Neural cell (in vitro differentiated cells): Measurements from ENCODE around the gene TMSB15C. TPM values are rescaled to one million over a fixed set of nuclear protein-coding genes. Genes with fewer than 3 reads are reported as not detected.

Source experiments
- H2AFZ ChIP-seq: fragments of 200-600, 300-800 bp; sonication (generic), shearing (Covaris generic); 2 replicates; pipeline ENCODE4 v1.6.0; 2014; ENCODE audit warnings: low read depth, mild to moderate bottlenecking, antibody characterized with exemption, low read length, moderate library complexity
- H3F3A ChIP-seq: fragments of 200-600 bp; shearing (Covaris generic); 2 replicates; pipeline ENCODE4 v1.6.1; 2016; ENCODE audit warnings: mild to moderate bottlenecking, moderate library complexity, mixed read lengths, antibody characterized with exemption, low read length; ENCODE audit not compliant: insufficient read depth, poor library complexity, severe bottlenecking
- H3K27ac ChIP-seq: fragments of 200-600, 300-800 bp; sonication (generic), shearing (Covaris generic); 2 replicates; pipeline ENCODE4 v1.5.1; 2014; ENCODE audit warnings: mild to moderate bottlenecking, low read length, moderate library complexity
- H3K27me3 ChIP-seq: fragments of 300-800, 200-600 bp; sonication (generic), shearing (Covaris generic); 2 replicates; pipeline ENCODE4 v1.6.0; 2014; ENCODE audit warnings: mild to moderate bottlenecking, low read depth, low read length, moderate library complexity; ENCODE audit not compliant: insufficient read depth
- H3K36me3 ChIP-seq: fragments of 300-800, 200-600 bp; sonication (generic), shearing (Covaris generic); 2 replicates; pipeline ENCODE4 v1.5.1; 2014; ENCODE audit warnings: mild to moderate bottlenecking, antibody characterized with exemption, low read length, moderate library complexity; ENCODE audit not compliant: insufficient read depth
- H3K4me2 ChIP-seq: fragments of 300-800, 200-600 bp; sonication (generic), shearing (Covaris generic); 2 replicates; pipeline ENCODE4 v1.6.0; 2014; ENCODE audit warnings: mild to moderate bottlenecking, low read length
- H3K4me3 ChIP-seq: fragments of 300-800, 200-600 bp; sonication (generic), shearing (Covaris generic); 2 replicates; pipeline ENCODE4 v1.5.1; 2014; ENCODE audit warnings: mild to moderate bottlenecking, low read length, moderate library complexity
- H3K79me2 ChIP-seq: fragments of 200-600 bp; shearing (Covaris generic); replicated peaks from 2 replicates; pipeline ENCODE4 v1.6.0; 2014; ENCODE audit warnings: mild to moderate bottlenecking, low read length, moderate library complexity; ENCODE audit not compliant: insufficient read depth
- H3K9ac ChIP-seq: fragments of 300-800, 200-600 bp; sonication (generic), shearing (Covaris generic); 2 replicates; pipeline ENCODE4 v1.6.1; 2016; ENCODE audit warnings: mild to moderate bottlenecking, low read length, mixed read lengths
- H3K9me2 ChIP-seq: fragments of 200-600 bp; shearing (Covaris generic); 2 replicates; pipeline ENCODE4 v1.6.1; 2016; ENCODE audit warnings: mild to moderate bottlenecking, low read length, mixed read lengths; ENCODE audit not compliant: insufficient read depth
- H3K9me3 ChIP-seq: fragments of 200-600, 300-800 bp; sonication (generic), shearing (Covaris generic); 2 replicates; pipeline ENCODE4 v1.6.1; 2016; ENCODE audit warnings: mild to moderate bottlenecking, mixed run types, low read length, moderate library complexity, mixed read lengths
- H4K20me1 ChIP-seq: fragments of 200-600 bp; shearing (Covaris generic); 2 replicates; pipeline ENCODE4 v1.6.1; 2016; ENCODE audit warnings: mild to moderate bottlenecking, mixed run types; ENCODE audit not compliant: insufficient read depth
- CTCF ChIP-seq: fragments of 450-650 bp; IDR thresholded peaks from 2 replicates; pipeline ENCODE4 v1.5.1; 2014; ENCODE audit warnings: antibody characterized with exemption, mild to moderate bottlenecking, moderate library complexity; ENCODE audit not compliant: poor library complexity, severe bottlenecking
- EP300 ChIP-seq: fragments of 450-650 bp; conservative IDR thresholded peaks from 2 replicates; pipeline ENCODE4 v1.6.1; 2014; ENCODE audit warnings: antibody characterized with exemption, mild to moderate bottlenecking, moderate library complexity; ENCODE audit not compliant: poor library complexity, severe bottlenecking
- EZH2 ChIP-seq: fragments of 200-600, 300-800 bp; shearing (Covaris generic), sonication (generic); IDR thresholded peaks from 2 replicates; pipeline ENCODE4 v1.6.1; 2014; ENCODE audit warnings: antibody characterized with exemption, low read length, borderline replicate concordance, mild to moderate bottlenecking; ENCODE audit not compliant: insufficient read depth, poor library complexity, severe bottlenecking
- MXI1 ChIP-seq: fragments of 450-650 bp; conservative IDR thresholded peaks from 2 replicates; pipeline ENCODE4 v1.6.1; 2014; ENCODE audit warnings: antibody characterized with exemption, mild to moderate bottlenecking; ENCODE audit not compliant: poor library complexity, severe bottlenecking
- POLR2AphosphoS5 ChIP-seq: IDR thresholded peaks from 2 replicates; pipeline ENCODE4 v1.6.1; 2012
- RAD21 ChIP-seq: fragments of 450-650 bp; conservative IDR thresholded peaks from 2 replicates; pipeline ENCODE4 v1.6.1; 2014; ENCODE audit warnings: antibody characterized with exemption, mild to moderate bottlenecking, moderate library complexity
- REST ChIP-seq: IDR thresholded peaks from 2 replicates; pipeline ENCODE4 v1.6.1; 2012; ENCODE audit warnings: borderline replicate concordance
- SMC3 ChIP-seq: fragments of 450-650 bp; conservative IDR thresholded peaks from 2 replicates; pipeline ENCODE4 v1.6.1; 2014; ENCODE audit warnings: antibody characterized with exemption, mild to moderate bottlenecking, moderate library complexity; ENCODE audit not compliant: poor library complexity
- TAF1 ChIP-seq: IDR thresholded peaks from 2 replicates; pipeline ENCODE4 v1.6.1; 2012; ENCODE audit warnings: low read depth
- polyA plus RNA-seq: library from polyadenylated mRNA; depleted of rRNA; stranded (reverse); fragments of >200 nt; gene quantifications from 2 replicates; pipeline ENCODE4 v1.2.3, GENCODE V29; 2014

TMSB15C gene
- polyA plus RNA-seq, 1 donor from 2014 or later, result 53.2 TPM

GRCh38 chrX:104047171-104047570, 28.9 kb downstream of the TMSB15C start:
- Histone ChIP-seq H3K9me2 (no peaks in the 10 kb centered on the region), H2AFZ (no peak overlapping the region)
- no peak for TF ChIP-seq POLR2AphosphoS5

GRCh38 chrX:104045642-104046041, 30.4 kb downstream of the TMSB15C start:
- Histone ChIP-seq H3F3A (no peaks in the 10 kb centered on the region), H3K9me2 (no peaks in the 10 kb centered on the region), H3K4me3 (no peak overlapping the region), H3K9ac (no peak overlapping the region), H2AFZ (no peak overlapping the region), H3K9me3 (no peaks in the 10 kb centered on the region), H3K27ac (no peak overlapping the region), H3K27me3 (no peaks in the 10 kb centered on the region), H3K4me2 (no peak overlapping the region), H4K20me1 (no peaks in the 10 kb centered on the region), H3K79me2 (no peaks in the 10 kb centered on the region), H3K36me3 (no peaks in the 10 kb centered on the region)
- TF ChIP-seq SMC3 (no peak), EP300 (no peak), TAF1 (no peak), CTCF (no peak), EZH2 (no peak), MXI1 (no peak), RAD21 (no peak), REST (no peak), POLR2AphosphoS5 (no peak)

More at GRCh38 chrX:104047171-104047570, 28.9 kb downstream of the TMSB15C start:
- H3K4me3 ChIP-seq, result no peak overlapping the region
- no peak overlapping the region for H3K27ac ChIP-seq
- H4K20me1 ChIP-seq, result no peaks in the 10 kb centered on the region
- no peak overlapping the region for H3K4me2 ChIP-seq
- H3K36me3 ChIP-seq, result no peaks in the 10 kb centered on the region
- H3K79me2 ChIP-seq, result no peaks in the 10 kb centered on the region
- no peak overlapping the region for H3K9ac ChIP-seq
- H3F3A ChIP-seq, result no peaks in the 10 kb centered on the region
- H3K27me3 ChIP-seq, result no peaks in the 10 kb centered on the region
- H3K9me3 ChIP-seq, result no peaks in the 10 kb centered on the region

- no peaks in the 10 kb centered on the region for H4K20me1 ChIP-seq
- no peak for TF ChIP-seq MXI1
- TF ChIP-seq SMC3, result no peak
- no peak for TF ChIP-seq TAF1
- TF ChIP-seq POLR2AphosphoS5, result no peak
- TF ChIP-seq CTCF, result no peak
- no peak for TF ChIP-seq RAD21
- no peak for TF ChIP-seq EP300
- no peaks in the 10 kb centered on the region for H3K79me2 ChIP-seq
- no peak overlapping the region for H3K9ac ChIP-seq
- no peak overlapping the region for H3K27ac ChIP-seq
- H3F3A ChIP-seq, result no peaks in the 10 kb centered on the region
- H3K36me3 ChIP-seq, result no peaks in the 10 kb centered on the region
- no peak overlapping the region for H3K4me3 ChIP-seq
- no peaks in the 10 kb centered on the region for H3K9me3 ChIP-seq
- no peaks in the 10 kb centered on the region for H3K27me3 ChIP-seq
- no peak overlapping the region for H3K4me2 ChIP-seq
- no peaks in the 10 kb centered on the region for H3K9me2 ChIP-seq
- H2AFZ ChIP-seq, result no peak overlapping the region
These were observed 35.0 kb downstream of the TMSB15C start for GRCh38 chrX:104041003-104041402.
